Measurements from ENCODE around the gene SHTN1.

Gene SHTN1

DNA sequence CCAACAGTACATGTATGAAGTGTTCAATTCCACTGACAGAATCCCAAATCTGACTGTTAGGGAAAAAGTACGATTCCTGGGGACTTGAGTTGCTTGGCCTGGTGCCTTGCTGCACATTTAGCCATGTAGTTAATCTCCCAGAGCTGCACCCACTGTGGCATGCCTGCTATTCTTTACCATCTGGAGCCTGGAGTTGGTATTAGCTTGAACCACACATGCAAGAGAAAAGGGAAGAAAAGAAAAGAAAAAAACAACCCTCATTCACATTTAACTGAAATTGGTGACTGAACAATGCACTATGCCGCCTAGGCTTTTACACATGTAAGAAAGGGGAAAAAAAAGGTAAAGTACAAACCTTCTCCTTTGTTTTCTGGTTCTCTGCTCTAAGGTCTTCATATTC lies 26.1 kb downstream of the SHTN1 start:
- TF ChIP-seq, protein P1, sequence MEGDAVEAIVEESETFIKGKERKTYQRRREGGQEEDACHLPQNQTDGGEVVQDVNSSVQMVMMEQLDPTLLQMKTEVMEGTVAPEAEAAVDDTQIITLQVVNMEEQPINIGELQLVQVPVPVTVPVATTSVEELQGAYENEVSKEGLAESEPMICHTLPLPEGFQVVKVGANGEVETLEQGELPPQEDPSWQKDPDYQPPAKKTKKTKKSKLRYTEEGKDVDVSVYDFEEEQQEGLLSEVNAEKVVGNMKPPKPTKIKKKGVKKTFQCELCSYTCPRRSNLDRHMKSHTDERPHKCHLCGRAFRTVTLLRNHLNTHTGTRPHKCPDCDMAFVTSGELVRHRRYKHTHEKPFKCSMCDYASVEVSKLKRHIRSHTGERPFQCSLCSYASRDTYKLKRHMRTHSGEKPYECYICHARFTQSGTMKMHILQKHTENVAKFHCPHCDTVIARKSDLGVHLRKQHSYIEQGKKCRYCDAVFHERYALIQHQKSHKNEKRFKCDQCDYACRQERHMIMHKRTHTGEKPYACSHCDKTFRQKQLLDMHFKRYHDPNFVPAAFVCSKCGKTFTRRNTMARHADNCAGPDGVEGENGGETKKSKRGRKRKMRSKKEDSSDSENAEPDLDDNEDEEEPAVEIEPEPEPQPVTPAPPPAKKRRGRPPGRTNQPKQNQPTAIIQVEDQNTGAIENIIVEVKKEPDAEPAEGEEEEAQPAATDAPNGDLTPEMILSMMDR (IDR thresholded peaks at IDR 0.05; ENCODE audit: extremely low read depth, insufficient read depth, missing control alignments): no peak
- no peak for DNase-seq (ENCODE audit: low spot score)
- in situ Hi-C loops (cut with MboI; ENCODE audit: low pct_unique_long_range_greater_than_20kb, low sequenced_read_pairs, unreplicated experiment): no loop called here

DNA sequence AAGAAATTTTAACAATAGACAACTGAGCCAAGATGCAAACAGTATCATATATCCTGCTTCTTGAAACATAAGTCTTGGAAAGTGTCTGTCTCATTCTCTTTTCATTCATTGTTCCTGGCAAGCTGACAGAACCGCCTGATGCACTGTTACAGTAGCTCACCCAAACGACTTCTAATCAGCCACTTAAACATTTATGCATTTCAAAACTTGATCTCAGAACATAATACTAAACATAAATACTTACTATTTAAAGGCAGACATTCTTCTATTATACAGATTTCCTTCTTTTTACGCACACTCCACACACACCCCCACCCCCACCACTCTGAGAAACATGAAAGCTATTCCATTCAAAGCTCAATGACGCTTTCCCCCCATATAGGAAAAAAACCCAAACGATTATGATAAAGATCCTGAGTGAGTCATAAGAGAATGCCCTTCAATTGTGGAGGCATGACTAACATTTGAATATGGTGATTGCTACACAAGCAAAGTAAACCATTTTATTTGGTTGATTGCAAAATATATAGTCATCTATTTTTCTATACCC lies 30.5 kb downstream of the SHTN1 start:
- TF ChIP-seq, protein P1 (IDR thresholded peaks at IDR 0.05; ENCODE audit: extremely low read depth, insufficient read depth, missing control alignments): no peak
- in situ Hi-C loops (cut with MboI; ENCODE audit: low pct_unique_long_range_greater_than_20kb, low sequenced_read_pairs, unreplicated experiment): no loop called here
- DNase-seq (ENCODE audit: low spot score): no peak

DNA sequence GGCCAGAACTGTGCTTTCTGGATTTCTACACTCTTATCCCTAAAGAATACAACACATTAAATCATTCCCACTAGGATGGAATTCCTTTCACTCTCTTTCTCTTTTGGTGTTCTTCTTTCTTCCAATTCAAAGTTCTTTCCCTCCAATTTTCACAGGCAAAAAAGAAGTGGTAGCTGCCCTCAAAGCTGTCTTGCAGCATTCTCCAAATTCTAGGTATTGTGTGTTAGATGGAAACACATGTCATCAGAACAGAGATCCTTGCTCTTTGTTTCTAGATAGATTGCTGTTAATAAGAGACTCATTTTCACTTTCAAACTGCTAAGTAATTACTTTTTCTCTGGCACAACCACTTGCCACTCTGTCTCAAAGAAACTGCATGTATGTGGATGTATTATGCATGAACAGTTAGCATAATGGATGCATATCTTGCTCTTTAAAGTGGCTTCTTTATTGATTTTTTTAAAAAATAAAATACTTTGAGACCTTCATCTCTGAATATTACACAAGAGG lies 31.0 kb downstream of the SHTN1 start:
- in situ Hi-C loops (cut with MboI; ENCODE audit: low pct_unique_long_range_greater_than_20kb, low sequenced_read_pairs, unreplicated experiment): no loop called here
- TF ChIP-seq, protein P1 (IDR thresholded peaks at IDR 0.05; ENCODE audit: extremely low read depth, insufficient read depth, missing control alignments): no peak
- DNase-seq (ENCODE audit: low spot score): no peak

DNA sequence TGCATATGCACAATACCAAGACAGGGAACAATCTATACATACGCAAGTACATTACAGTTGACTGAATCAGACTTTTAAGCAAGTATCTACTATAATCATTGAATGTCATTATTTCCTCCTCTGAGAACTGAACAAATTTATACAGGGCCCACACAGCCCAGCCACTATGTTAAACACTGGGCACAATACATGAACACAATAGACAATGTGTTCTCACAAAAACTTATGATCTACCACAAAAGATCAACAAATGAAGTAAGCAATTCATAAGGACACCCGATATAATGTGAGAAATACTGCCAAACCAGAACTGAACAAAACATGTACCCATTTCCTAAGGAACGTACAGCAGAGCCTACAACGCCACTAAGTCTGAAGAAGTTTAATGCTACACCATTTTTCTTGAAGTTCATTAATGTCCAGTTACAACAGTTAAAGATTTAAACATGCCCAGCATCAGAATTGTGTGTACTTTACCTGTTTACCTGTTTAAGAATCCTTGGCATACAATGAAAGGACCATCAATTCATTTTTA lies 31.5 kb downstream of the SHTN1 start:
- DNase-seq (ENCODE audit: low spot score): no peak
- TF ChIP-seq, protein P1 (IDR thresholded peaks at IDR 0.05; ENCODE audit: extremely low read depth, insufficient read depth, missing control alignments): no peak
- in situ Hi-C loops (cut with MboI; ENCODE audit: low pct_unique_long_range_greater_than_20kb, low sequenced_read_pairs, unreplicated experiment): no loop called here

DNA sequence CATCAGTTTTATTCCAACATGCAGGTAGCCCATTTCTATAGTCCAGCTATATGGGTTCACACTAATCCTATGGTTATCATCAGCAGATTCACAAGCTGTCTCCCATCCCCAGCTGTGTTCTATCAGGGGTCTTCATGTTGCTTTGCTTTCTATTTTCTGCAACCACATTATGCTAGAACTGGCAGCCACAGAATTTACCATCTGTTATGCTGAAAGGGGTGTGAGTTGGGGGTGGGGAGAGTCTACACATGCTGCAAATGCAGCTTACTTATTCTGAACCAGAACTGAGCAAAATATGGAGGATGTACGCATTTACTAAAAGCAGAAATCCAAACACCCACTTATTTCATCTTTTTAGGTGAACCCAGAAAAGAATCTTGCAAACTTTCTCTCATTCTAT lies 32.9 kb downstream of the SHTN1 start:
- no peak for DNase-seq (ENCODE audit: low spot score)
- TF ChIP-seq, protein P1 (IDR thresholded peaks at IDR 0.05; ENCODE audit: extremely low read depth, insufficient read depth, missing control alignments): no peak
- in situ Hi-C loops (cut with MboI; ENCODE audit: low pct_unique_long_range_greater_than_20kb, low sequenced_read_pairs, unreplicated experiment): no loop called here

DNA sequence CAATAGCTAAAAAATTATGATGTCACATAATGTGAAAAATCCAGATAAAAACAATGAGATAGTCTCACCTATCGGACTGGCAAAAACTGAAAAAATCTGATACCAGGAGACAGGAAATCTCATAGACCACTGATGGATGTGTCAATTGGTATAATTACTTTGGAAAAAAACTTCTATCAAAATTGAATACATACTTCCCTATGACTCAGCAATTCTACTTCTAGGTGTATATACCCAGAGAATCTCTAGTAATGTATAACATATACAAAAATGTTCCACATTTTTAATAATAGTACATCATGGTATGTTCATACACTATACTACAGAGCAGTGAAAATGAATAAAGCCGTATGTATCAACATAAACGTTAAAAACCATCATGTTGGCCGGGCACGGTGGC lies 34.9 kb downstream of the SHTN1 start:
- in situ Hi-C loops (cut with MboI; ENCODE audit: low pct_unique_long_range_greater_than_20kb, low sequenced_read_pairs, unreplicated experiment): no loop called here
- TF ChIP-seq, protein P1 (IDR thresholded peaks at IDR 0.05; ENCODE audit: extremely low read depth, insufficient read depth, missing control alignments): no peak
- DNase-seq (ENCODE audit: low spot score): no peak

Data from GM13977 (cell line).